ENCODE results near the gene SERINC3.

The SERINC3 gene

GRCh38 chr20:44532259-44532980 lies 10.6 kb upstream of the SERINC3 start:
- no peak for DNase-seq

GRCh38 chr20:44528309-44528708 lies 6.4 kb upstream of the SERINC3 start:
- DNase-seq = no peak

DNA sequence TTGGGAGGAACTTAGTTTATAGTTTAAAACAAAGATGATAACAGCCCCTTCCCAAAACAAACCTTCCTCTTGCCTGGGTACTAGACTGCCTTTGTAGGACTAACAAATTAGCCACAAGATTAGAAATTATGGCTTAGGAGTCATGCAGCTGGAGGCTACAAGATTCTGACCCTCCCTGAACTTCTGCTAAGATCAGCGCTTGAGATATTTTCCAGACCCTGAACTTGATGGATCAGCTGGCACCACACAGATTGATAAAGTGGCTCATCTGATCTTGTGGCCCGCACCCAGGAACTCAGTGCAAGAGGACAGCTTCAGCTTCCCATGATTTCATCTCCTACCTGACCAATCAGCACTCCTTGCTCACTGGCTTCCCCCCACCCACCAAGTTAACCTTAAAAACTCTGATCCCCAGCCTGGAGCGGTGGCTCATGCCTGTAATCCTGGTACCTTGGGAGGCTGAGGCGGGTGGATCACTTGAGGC lies 5.9 kb upstream of the SERINC3 start:
- DNase-seq = no peak

- no peak for DNase-seq
These were observed 4.3 kb upstream of the SERINC3 start for GRCh38 chr20:44526129-44526528.

- DNase-seq = no peak
These were observed 1.9 kb upstream of the SERINC3 start for GRCh38 chr20:44523746-44524145.

DNA sequence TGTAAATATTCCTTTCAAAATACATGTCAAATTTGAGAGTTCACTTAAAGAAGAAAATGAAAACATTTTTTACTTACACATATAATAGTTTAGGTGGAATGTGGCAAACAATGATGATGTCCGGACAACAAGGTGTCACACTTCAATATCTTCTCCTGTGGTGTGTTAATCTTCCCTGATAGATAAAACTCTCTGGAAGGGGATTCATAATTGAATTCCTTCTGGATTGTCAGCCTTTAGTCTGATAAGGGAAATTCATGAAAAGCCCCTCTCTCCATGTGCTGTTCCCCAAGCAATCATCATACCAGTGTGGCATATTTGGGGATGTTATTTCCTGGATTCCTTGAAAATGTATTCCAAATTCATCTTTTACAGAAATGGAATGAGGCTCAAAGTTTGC lies 971 bp upstream of the SERINC3 start:
- no peak for DNase-seq

GRCh38 chr20:44520881-44521280 lies 989 bp downstream of the SERINC3 start:
- DNase-seq = no peak

GRCh38 chr20:44518248-44518647 lies 3.6 kb downstream of the SERINC3 start:
- DNase-seq = no peak

DNA sequence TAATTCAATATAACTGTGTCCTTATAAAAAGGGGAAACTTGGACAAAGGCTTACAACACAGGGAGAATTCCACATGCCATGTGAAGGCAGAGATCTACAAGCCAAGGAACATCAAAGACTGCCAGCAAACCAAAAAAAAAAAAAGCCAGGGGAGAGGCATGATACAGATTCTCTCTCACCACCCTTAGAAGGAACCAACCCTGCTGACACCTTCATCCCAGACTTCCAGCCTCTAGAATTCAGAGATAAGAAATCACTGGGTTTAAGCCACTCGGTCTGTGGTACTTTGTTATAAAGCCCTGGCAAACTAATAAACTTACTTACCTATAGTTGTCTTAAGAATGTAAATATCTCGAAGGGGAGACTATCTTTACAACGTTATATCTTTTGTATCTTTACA lies 4.4 kb downstream of the SERINC3 start:
- DNase-seq = no peak

DNA sequence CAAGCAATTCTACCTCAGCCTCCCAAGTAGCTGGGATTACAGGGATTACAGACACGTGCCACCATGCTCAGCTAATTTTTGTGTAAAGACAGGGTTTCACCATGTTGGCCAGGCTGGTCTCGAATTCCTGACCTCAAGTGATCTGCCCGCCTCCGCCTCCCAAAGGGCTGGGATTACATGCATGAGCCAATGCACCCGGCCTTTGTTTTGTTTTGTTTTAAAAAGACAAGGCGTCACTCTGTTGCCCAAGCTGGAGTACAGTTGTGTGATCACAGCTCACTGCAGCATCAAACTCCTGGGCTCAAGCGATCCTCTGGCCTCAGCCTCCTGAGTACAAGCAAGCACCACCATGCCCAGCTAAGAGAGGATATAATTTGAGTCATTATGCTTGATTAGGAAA lies 5.4 kb downstream of the SERINC3 start:
- DNase-seq = no peak

GRCh38 chr20:44513871-44514270 lies 8.0 kb downstream of the SERINC3 start:
- DNase-seq = no peak

DNA sequence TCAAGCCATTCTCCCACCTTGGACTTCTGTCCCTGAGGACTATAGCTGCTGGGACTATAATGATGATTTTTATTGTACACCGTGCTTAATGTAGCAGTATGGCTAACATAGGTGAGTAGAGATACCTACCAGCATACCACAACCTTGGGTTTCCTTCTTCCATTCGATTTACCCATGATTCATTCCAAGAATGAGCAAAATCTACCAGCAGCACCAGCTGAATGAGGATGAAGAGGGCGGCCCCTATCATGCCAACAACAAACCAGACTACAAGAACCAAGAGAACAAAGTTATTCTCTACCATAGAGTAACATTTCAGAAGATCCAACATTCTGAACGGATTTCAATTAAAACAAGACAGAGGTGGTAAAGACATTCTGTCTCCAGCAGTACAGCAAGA lies 12.1 kb downstream of the SERINC3 start:
- no peak for DNase-seq

- DNase-seq = no peak
These were observed 17.2 kb downstream of the SERINC3 start for GRCh38 chr20:44504402-44505307.

- DNase-seq = no peak
These were observed 18.9 kb downstream of the SERINC3 start for GRCh38 chr20:44502968-44503367.

GRCh38 chr20:44501448-44501847 lies 20.4 kb downstream of the SERINC3 start:
- DNase-seq = no peak

DNA sequence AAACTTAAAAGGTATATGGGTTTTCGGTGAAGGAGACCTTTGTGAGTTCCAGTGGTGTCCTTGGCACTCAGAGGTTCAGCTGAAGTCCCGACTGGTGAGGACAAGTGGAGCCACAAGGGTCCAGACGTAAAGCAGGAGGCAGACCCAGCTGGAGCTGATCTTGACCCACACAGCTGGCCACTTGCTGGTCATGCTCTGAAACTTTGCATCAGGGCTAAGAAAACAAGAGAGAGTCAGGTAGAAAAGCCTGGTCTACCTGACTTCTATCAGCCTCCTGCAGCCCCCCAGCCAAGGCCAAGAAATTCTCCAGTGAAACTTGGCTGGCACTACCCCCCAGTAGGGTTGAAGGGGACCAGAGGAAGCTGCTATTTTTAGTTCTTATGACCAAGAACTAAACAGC lies 21.6 kb downstream of the SERINC3 start:
- DNase-seq = no peak

- no peak for DNase-seq
These were observed 24.1 kb downstream of the SERINC3 start for GRCh38 chr20:44497761-44498160.

DNA sequence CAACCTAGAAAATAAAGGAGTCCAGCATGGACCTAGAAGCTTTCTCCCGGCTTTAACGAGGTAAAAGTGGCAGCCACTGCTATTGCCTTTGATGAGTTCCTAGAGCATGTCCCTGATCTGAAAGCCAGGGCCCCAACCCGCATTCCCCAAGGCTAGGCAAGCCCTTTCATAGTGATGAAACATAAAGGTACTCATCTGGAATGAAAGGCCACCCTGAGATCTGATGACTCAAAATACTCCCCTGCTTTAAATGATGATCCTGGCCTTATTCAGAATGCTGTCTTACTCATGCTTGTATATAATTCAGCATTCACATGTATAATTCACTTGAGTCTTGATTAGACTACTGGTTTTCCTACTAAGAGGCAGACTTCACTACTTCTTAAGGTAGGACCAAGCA lies 24.9 kb downstream of the SERINC3 start:
- DNase-seq = peak in 2 of 4 experiments; percentile 7 to 20

DNA sequence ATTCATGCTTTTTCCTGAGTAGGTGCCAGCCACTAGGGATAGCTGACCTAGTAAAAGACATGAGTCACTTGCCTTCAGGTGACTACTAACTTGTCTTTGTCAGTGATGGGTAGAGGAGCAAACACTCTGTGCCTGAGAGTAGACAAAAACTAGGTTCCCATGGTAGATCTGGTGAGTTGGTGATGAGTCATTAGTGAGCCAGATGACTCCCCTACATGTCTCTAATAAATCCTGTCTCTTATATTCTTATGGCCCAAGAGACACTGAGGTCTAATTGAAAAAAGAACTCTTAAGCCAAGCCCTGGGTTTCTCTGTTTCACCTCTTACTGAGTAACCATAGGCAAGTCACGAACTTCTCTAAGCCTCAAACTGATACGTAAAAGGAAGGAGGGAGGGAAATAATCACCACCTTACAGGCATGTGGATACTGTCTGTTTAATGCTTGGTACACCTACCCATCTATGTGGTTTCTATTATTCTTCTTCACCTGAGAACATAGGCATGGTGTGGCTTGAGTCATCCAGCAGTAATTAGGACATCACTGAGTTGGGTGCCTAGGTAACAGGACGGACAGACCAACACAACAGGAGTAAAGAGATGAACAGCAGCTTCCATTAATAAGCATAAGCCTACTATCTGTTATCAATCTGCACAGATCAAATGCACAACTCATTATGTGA lies 25.9 kb downstream of the SERINC3 start:
- no peak for DNase-seq

DNA sequence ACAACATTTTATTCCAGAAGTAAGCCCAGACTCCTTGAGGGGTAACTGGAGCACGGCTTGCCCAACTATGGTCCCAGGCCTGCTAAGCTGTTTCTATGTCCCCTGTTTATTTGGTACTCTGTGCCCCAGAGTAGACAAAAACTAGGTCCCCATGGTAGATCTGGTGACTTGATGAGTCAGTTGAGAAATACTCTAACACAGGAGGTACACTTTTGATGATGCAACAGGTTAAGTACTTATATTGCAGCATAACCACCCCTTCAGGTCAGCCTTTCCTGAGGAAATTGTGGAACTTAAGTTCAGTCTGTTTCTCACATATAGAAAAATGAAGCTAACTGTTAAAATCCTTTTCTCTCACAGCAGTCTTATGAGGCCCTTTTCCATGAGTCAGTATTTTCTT lies 26.6 kb downstream of the SERINC3 start:
- no peak for DNase-seq

DNA sequence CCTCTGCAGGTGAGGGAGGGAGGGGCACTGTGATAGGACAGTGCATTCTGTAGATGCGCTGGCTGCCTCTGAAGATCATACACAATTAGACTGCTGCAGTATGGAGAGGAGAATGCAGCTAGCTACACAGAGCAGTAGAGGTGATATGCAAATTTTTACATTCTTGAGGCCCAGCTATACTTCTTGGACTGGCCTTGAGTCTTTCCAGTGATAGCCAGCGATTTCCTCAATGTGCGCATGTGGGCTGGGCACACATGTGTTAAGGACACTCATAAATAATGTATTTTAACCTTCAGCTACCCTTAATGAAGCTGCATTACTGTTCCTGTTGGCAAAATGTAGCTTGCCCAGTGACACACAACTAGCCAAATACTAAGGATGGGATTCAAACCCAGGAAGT lies 27.2 kb downstream of the SERINC3 start:
- no peak for DNase-seq

- no peak for DNase-seq
These were observed 27.6 kb downstream of the SERINC3 start for GRCh38 chr20:44494266-44494665.

GRCh38 chr20:44491635-44492395 lies 30.1 kb downstream of the SERINC3 start:
- no peak for DNase-seq

Data from activated CD4-positive, CD25-positive, alpha-beta regulatory T cell (primary cell).